Measurements from ENCODE around the gene EPHA3.

Gene EPHA3

GRCh38 chr3:89234620-89235019 lies 127.2 kb downstream of the EPHA3 start:
- DNase-seq = no peak

GRCh38 chr3:89238846-89239245 lies 131.4 kb downstream of the EPHA3 start:
- DNase-seq = no peak

- DNase-seq = no peak
These were observed 132.4 kb downstream of the EPHA3 start for GRCh38 chr3:89239774-89240173.

GRCh38 chr3:89245612-89246011 lies 138.2 kb downstream of the EPHA3 start:
- no peak for DNase-seq

GRCh38 chr3:89246326-89246725 lies 138.9 kb downstream of the EPHA3 start:
- DNase-seq = no peak

GRCh38 chr3:89250742-89251141 lies 143.3 kb downstream of the EPHA3 start:
- no peak for DNase-seq

- no peak for DNase-seq
These were observed 144.6 kb downstream of the EPHA3 start for GRCh38 chr3:89252016-89252415.

- DNase-seq = no peak
These were observed 145.4 kb downstream of the EPHA3 start for GRCh38 chr3:89252860-89253259.

- no peak for DNase-seq
These were observed 149.0 kb downstream of the EPHA3 start for GRCh38 chr3:89256395-89256794.

- no peak for DNase-seq
These were observed 149.5 kb downstream of the EPHA3 start for GRCh38 chr3:89256882-89257281.

- DNase-seq = no peak
These were observed 153.3 kb downstream of the EPHA3 start for GRCh38 chr3:89260721-89261120.

- DNase-seq = no peak
These were observed 154.3 kb downstream of the EPHA3 start for GRCh38 chr3:89261673-89262072.

GRCh38 chr3:89262309-89262929 lies 155.0 kb downstream of the EPHA3 start:
- DNase-seq = no peak

- no peak for DNase-seq
These were observed 156.7 kb downstream of the EPHA3 start for GRCh38 chr3:89264037-89264560.

- DNase-seq = no peak
These were observed 158.7 kb downstream of the EPHA3 start for GRCh38 chr3:89266074-89266473.

GRCh38 chr3:89268059-89268458 lies 160.6 kb downstream of the EPHA3 start:
- DNase-seq = no peak

GRCh38 chr3:89270201-89270600 lies 162.8 kb downstream of the EPHA3 start:
- DNase-seq = no peak

GRCh38 chr3:89275001-89275400 lies 167.6 kb downstream of the EPHA3 start:
- DNase-seq = no peak

- DNase-seq = no peak
These were observed 168.7 kb downstream of the EPHA3 start for GRCh38 chr3:89276116-89276515.

GRCh38 chr3:89278302-89279025 lies 171.0 kb downstream of the EPHA3 start:
- DNase-seq = no peak

- DNase-seq = no peak
These were observed 172.9 kb downstream of the EPHA3 start for GRCh38 chr3:89280301-89280700.

GRCh38 chr3:89280822-89281365 lies 173.5 kb downstream of the EPHA3 start:
- DNase-seq = no peak

GRCh38 chr3:89287902-89288508 lies 180.6 kb downstream of the EPHA3 start:
- DNase-seq = no peak
